ENCODE results near the gene MSI2.

MSI2 gene

DNA sequence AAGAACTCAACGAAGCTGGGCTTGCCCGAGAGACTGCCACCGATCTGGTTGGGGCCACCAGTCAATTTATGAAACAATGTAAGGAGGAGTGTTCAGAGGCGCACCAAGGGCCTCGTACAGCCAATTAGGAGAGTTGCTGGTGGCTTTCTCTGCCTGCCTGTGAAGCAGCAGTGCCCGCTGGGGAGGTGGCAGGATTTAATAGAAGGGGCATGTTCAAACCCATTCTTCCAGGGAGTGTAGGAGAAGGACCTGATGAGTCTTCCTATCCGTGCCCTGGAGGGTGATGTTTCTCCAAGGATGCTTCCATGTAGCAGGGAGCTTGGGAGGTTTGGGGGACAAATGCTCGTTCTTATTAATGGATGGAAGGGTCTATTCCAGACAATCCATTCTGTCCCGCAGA lies 310.4 kb downstream of the MSI2 start:
- no peak for DNase-seq (ENCODE audit: low read depth in 1 of 2, low spot score in 1 of 2)

DNA sequence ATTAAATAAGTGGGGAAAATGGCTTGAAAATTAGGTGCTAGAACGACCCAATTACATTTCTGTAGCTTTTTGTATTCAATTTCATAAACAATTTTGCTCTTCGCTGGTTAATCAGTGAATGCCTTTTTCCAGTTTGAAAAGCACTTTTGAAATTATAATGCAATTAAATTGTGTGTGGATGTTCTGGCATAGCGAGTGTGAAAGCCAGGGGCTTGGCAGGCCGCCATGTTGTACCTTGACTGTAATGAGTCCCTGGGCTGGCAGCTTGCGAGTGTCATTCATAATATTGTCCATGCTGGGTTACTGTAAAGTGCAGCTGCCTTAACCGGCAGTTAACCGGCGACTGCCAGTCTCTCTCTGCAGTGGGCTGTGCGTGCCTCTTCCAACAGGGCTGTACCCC lies 310.9 kb downstream of the MSI2 start:
- DNase-seq (ENCODE audit: low read depth in 1 of 2, low spot score in 1 of 2): no peak

GRCh38 chr17:57568340-57568739 lies 312.0 kb downstream of the MSI2 start:
- no peak for DNase-seq (ENCODE audit: low read depth in 1 of 2, low spot score in 1 of 2)

GRCh38 chr17:57569021-57569420 lies 312.7 kb downstream of the MSI2 start:
- no peak for DNase-seq (ENCODE audit: low read depth in 1 of 2, low spot score in 1 of 2)

DNA sequence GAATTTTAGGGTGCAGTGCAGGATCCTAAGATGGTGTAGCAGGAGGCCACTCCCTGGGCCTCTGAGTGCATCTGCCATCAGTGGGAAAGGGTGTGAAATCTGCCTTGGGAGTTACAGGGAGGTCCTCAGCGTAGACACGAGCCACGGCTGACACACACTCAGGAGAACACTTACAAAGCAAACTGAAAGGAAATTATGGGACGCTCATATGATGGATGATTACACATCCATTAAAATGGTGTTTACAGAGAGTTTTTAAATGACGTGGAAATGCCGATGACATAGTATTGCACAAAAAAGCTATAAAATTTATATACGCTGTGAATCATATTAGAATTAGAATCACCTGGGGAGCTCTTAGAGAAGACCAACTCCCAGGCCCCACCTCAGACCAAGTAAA lies 313.5 kb downstream of the MSI2 start:
- no peak for DNase-seq (ENCODE audit: low read depth in 1 of 2, low spot score in 1 of 2)

GRCh38 chr17:57570724-57571344 lies 314.5 kb downstream of the MSI2 start:
- no peak for DNase-seq (ENCODE audit: low read depth in 1 of 2, low spot score in 1 of 2)

- DNase-seq (ENCODE audit: low read depth in 1 of 2, low spot score in 1 of 2): no peak
Observed at GRCh38 chr17:57572062-57572461, 315.7 kb downstream of the MSI2 start.

DNA sequence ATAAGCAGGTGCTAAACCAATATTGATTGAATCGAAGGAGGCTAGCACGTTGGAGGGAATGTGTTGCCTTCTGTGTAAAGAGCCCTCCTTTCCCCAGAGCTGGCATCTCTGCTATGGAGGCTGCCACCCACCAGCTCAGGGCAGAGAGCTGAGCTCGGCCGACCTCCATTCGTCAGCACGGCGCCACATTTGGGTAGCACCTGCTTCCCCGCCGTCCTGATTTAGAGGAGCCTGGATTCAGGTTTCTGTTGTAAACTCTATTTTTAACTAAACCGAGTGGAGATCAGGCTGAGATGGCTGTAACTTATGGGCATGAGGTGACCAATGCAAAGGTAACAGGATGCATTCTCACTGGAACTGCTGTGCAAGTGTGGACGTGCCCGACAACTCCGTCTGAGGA lies 316.3 kb downstream of the MSI2 start:
- DNase-seq (ENCODE audit: low read depth in 1 of 2, low spot score in 1 of 2): no peak

GRCh38 chr17:57574040-57574513 lies 317.8 kb downstream of the MSI2 start:
- no peak for DNase-seq (ENCODE audit: low read depth in 1 of 2, low spot score in 1 of 2)

DNA sequence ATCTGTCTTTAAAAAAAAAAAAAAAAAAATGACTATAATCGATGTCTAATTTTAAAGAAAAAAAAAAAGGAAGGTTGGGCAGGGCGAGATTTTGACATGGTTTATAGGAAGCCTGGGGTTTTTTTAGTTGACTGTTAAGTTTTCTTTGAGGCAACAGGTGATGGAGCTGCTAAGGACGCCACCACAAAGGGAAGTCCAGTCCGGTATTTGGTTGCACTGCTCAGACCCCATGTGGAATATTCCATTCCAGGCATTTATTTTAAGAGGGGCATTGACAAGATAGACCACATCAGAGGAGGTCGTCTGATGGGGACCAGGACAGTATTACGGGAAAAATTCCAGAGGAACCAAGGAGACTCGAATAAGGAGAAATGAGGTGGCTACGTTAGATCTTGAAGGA lies 320.4 kb downstream of the MSI2 start:
- no peak for DNase-seq (ENCODE audit: low read depth in 1 of 2, low spot score in 1 of 2)

DNA sequence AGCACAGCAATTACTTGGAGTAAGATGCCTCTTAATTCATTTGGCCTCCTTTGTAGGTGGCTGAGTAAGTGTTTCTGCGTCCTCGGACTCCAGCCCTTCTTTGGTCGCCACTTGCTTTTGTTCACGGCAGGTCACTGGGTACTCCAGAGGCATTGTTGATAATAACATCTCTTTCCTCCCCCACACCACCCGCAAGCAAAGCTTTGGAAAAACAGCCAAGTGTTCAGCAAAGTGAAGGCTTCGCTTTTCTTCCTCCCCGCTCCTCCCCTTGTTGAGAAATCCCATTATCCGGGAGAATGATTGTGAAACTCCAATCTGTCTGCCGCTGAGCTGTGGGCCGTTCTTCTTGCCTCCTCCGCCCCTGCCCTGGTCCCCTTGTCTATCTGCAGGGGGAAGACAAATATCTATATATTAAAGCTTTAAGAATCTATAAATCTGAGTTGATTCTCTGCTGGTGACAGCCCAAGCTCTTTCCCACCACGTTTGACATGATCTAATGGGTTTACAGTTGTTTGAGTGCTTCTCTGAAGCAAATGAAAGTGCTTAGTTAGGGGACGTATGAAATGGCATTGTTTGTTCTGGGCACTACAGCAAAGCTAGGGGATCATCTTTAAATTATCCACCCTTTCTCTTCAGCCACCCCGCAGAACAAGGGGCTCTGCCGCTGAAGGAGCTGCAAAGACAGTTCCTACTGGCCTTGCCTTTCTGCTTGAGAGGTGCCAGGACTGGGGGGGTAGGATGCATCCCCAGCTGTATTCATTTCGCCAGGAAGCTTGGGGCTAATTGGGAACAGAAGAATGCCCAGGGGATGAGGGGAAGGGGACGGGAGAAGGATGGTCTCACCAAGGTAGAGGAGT lies 321.7 kb downstream of the MSI2 start:
- DNase-seq (ENCODE audit: low read depth in 1 of 2, low spot score in 1 of 2): no peak

DNA sequence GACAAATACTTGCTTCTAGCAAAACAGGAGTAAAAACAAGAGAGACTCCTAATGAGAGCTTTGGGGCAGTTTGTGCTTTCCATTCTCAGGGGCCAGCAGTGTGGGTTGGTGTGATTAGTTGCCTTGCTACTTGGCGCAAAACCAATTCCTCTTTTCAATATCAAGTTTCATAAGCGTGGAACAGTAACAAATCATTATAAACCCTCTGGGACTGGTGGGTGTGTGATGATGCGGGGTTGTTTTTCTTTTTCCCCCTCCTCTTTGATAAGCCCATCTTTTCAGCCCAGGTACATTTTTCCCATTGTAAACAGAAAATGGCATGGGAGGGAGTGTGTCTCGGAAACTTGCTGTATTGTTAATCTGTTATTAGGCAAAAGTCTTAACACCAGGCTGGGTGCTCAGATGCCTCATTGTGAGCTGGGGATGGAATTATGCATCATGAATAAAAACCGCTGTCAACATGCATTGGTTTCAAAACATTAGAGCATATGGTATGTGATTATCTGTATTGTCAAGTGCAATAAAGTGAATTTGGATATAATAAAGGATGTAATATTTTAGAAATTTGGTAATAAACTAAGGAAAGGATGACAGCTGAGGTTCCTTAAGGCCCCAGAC lies 322.4 kb downstream of the MSI2 start:
- no peak for DNase-seq (ENCODE audit: low read depth in 1 of 2, low spot score in 1 of 2)

DNA sequence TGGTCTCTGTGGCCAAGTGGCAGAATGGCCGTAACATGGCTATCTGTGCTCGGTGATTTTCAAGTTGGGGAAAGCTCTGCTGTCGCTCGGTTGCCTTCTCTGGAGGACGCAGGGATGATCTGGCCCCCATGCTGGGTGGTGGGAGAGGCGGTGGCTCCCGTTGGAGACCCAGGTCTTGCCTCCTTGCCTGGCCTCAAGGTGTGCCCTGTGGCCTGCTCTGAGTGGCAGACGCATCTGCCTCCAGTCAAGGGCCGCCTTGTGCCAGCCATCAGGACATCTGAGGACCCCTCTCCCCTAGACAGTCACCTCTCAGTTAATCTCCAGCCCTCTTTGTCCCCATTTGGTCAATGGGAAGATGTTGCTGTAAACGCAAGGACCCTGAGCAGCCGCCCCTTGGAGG lies 322.9 kb downstream of the MSI2 start:
- DNase-seq (ENCODE audit: low read depth in 1 of 2, low spot score in 1 of 2): no peak

DNA sequence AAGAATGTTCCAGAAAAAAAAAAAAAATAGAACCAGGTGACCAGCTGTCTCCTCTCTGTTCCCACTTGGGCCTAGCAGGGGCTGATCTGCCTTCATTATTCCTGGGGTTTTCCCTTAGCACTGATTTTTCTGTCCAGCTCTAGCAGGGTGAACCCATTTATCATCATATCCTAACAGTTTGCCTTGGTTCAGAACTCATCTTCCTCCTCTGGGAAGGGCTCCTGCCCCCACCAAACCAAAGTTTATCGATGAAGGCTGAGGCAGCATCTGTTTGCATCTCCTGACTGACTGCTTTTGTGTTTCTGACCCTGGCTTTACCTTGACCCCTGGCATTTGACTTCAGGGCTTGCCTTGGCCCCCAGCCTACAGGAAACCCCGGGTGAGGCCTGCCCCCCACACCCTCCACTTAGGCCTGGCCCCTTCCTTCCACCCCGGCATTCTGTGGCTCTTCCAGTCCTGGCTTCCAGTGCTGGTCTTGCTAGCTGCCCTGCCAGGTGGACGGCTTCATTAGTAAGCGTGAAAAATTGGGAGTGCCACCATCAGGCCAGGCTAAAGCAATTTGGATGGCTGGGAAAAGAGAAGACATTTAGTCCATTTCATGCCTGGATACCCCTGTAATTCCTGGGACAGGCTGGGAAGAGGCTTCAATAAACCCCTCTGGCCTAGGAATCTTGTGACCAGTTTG lies 323.9 kb downstream of the MSI2 start:
- DNase-seq (ENCODE audit: low read depth in 1 of 2, low spot score in 1 of 2): no peak

DNA sequence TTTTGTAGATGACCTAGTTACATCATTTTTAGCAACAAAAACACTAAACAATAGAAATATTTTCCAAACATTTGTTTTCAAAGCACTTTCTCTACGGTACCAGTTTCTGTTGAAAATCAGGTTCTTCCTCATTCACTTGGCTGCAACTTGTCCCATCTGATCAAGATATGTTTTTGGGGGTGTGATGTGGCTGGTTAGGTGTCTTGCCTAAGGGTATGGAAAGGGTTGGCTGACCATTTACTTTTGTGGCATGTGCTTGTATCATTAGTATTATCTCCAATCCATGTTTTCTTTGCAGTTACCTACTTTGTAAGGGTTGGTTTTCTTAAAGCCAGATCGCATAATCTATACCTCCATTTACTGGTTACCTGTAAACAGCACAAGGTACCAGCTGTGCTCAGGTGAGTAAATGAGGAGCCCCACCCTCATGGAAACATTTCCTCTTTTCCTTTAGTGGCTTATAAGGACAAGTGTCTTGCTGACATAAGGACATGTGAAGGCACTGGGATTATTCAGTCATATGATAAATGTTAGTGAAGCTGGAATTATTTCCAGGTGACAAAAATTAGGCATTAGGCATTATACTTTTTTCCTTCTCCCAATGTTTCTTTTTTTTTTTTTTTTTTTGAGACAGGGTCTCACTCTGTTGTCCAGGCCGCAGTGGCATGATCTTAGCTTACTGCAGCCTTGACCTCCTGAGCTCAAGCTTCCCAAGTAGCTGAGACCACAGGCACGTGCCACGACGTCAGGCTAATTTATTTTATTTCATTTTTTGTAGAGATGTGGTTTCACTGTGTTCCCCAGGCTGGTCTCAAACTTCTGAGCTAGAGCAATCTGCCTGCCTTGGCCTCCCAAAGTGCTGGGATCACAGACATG lies 326.8 kb downstream of the MSI2 start:
- DNase-seq (ENCODE audit: low read depth in 1 of 2, low spot score in 1 of 2): no peak

DNA sequence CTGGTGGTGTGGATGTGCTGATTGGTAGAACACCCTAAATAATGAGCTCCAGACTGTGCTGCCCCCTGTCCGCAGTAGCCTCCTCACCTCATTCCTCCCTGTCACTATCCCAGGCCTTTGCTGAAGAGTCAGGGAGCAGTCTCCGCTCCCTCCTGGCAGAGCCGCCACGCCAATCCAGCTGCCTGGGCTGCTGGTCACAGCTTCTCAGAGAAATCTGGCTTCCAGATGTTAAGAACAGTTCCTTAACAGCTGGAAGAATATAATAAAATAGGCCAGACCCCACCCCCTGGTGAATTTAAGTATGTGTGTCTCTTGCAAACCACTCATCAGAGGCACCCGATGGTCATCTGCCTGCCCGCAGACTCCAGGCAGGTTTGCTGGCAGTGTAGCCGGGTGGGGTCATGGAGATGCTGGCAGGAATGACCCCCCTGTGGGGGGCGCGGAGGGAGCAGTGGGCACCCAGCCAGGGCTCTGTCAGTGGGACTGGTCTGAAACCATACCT lies 327.8 kb downstream of the MSI2 start:
- no peak for DNase-seq (ENCODE audit: low read depth in 1 of 2, low spot score in 1 of 2)

GRCh38 chr17:57585341-57586195 lies 329.2 kb downstream of the MSI2 start:
- no peak for DNase-seq (ENCODE audit: low read depth in 1 of 2, low spot score in 1 of 2)

DNA sequence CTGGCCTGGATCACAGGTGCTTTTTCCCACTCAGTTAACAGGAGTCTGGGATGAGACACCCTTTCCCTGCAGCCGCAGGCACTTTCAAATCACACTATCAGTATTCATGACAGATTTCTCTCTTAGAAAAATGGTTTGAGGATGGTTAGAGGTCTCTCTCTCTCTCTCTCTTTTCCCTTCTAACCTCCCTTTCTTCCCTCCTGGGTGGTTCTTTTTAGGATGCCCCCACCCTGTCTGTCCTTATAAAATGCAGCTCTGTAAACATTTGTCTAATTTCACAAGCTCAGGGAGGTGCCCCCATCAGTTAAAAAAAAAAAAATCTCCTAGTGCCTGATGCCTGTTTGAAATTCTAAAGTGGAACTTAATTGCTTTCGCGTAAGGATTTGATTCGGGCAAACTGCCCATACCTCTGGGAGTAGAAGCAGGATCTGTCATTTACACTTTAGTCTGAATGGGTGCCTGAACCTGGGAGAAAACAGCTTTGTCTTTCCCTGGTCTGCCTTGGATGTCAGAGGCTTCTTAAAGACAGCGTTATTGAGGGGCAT lies 329.9 kb downstream of the MSI2 start:
- DNase-seq (ENCODE audit: low read depth in 1 of 2, low spot score in 1 of 2): no peak

DNA sequence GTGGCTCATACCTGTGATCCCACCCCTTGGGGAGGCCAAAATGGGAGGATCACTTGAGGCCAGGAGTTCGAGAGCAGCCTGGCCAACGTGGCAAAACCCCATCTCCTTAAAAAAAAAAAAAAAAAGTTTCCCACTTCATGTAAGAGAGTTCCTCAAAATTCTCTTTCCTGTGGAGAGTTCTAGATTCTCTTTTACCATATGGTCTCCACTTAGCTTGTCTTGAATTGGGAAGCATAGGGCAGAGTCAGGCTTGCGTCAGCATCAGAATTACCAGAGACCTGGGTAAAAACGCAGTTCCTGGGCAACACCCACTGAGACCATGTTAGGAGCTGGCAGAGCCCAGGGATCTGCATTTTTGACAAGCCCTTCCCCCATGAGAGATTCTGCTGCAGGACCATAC lies 330.4 kb downstream of the MSI2 start:
- DNase-seq (ENCODE audit: low read depth in 1 of 2, low spot score in 1 of 2): no peak

Data from stimulated activated CD4-positive, alpha-beta T cell treated with anti-CD3 and anti-CD28 coated beads, Interleukin-15, amount 100 ng/mL, for 1 hour (primary cell).